ENCODE data around the gene KMT2E. TPM values are rescaled to one million over a fixed set of nuclear protein-coding genes. Genes with fewer than 3 reads are reported as not detected.

The KMT2E gene
- total RNA-seq, 1 experiment from 2014 or later, result 68.1 TPM

GRCh38 chr7:105161366-105161765, 147.4 kb downstream of the KMT2E start:
- no peaks in the 10 kb centered on the region for H3K4me1 ChIP-seq (replicated peaks; ENCODE audit: insufficient read depth)
- no peaks in the 10 kb centered on the region for H3F3A ChIP-seq (ENCODE audit: insufficient read depth, low read depth)
- DNase-seq, result no peak
- H3K36me3 ChIP-seq (ENCODE audit: low read depth), result peaks cover 4% of the 10 kb centered on the region; the same call in 1 of the 2 replicates
- POLR2A ChIA-PET (ENCODE audit: unreplicated experiment), result no interaction called here
- no peak overlapping the region for H3K27ac ChIP-seq
- no TSS peak for BruUV-seq (replicated peaks)
- CTCF ChIA-PET, result no interaction called here
- H3K4me2 ChIP-seq, result no peak overlapping the region
- intact Hi-C loops (cut with micrococcal nuclease; ENCODE audit: unreplicated experiment), result no loop called here
- no peaks in the 10 kb centered on the region for H4K20me1 ChIP-seq (ENCODE audit: insufficient read depth)
- H3K9me3 ChIP-seq (ENCODE audit: insufficient read depth, low read depth), result no peaks in the 10 kb centered on the region
- no peak for TF ChIP-seq EZH2 (IDR thresholded peaks at IDR 0.05; ENCODE audit: low read depth)
- TF ChIP-seq CTCF (conservative IDR thresholded peaks at IDR 0.05), result no peak
- H3K9me2 ChIP-seq (ENCODE audit: insufficient read depth), result no peaks in the 10 kb centered on the region
- H3K79me2 ChIP-seq (ENCODE audit: low read depth), result no peaks in the 10 kb centered on the region
- no peaks in the 10 kb centered on the region for H3K27me3 ChIP-seq (ENCODE audit: insufficient read depth, low read depth)
- no peak overlapping the region for H2AFZ ChIP-seq
- H3K4me3 ChIP-seq, result no peak overlapping the region

Measured in PC-9 (cell line).